ENCODE results near the gene CRLF2.

CRLF2 gene

DNA sequence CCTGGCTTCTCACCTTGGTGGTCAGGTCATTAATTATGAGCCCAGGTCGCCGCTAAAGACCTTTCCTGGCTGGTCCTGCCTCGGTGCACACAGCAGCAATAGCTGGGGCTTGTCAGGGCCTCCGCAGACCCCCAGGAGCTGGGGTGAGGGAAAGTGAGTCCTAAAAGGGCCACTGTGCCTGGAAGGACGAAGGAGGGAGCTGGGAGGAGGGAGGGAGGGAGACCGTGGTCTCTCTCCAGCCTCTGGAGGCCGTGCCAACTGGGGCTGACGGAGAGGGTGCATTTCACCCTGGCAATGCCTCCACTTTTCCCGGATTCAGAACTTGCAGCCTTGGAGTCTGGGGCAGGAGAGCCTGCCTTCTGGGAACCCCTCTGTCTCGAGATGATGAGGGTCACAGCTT lies 60.4 kb downstream of the CRLF2 start:
- DNase-seq (ENCODE audit: low read depth, low spot score): no peak
- in situ Hi-C loops (cut with HindIII; ENCODE audit: low sequenced_read_pairs): no loop called here
- H3K4me3 ChIP-seq (ENCODE audit: low read depth, low read length): no peak overlapping the region
- TF ChIP-seq, protein P1, sequence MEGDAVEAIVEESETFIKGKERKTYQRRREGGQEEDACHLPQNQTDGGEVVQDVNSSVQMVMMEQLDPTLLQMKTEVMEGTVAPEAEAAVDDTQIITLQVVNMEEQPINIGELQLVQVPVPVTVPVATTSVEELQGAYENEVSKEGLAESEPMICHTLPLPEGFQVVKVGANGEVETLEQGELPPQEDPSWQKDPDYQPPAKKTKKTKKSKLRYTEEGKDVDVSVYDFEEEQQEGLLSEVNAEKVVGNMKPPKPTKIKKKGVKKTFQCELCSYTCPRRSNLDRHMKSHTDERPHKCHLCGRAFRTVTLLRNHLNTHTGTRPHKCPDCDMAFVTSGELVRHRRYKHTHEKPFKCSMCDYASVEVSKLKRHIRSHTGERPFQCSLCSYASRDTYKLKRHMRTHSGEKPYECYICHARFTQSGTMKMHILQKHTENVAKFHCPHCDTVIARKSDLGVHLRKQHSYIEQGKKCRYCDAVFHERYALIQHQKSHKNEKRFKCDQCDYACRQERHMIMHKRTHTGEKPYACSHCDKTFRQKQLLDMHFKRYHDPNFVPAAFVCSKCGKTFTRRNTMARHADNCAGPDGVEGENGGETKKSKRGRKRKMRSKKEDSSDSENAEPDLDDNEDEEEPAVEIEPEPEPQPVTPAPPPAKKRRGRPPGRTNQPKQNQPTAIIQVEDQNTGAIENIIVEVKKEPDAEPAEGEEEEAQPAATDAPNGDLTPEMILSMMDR (IDR thresholded peaks at IDR 0.05; ENCODE audit: low read depth, low read length): no peak

DNA sequence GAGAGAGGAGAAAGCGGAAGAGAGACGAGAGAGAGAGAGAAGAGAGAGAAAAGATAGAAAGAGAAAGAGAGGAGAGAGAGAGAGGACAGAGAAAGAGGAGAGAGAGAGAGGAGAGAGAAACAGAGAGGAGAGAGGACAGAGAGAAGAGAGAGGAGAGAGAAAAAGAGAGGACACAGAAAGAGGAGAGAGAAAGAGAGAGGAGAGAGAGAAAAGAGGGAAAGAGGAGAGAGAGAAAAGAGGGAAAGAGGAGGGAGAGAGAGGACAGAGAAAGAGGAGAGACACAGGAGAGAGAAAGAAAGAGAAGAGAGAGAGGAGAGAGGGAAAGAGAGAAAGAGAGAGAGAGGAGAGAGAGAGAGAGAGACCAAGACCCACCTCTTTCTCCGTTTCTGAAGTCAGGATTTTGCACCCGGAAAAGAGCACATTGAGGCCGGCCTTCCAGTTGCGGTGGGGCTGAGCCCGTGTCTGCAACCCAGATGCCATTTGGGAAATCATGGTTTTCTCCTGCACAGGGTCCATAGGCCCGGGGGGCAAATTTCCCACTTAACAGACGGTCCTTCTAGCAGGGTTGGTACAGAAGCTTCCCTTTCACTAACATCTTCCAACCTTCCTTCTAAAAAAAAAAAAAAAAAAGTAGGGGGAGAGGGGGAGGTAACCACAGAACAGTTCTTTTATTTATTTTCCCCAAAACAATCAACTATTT lies 60.9 kb downstream of the CRLF2 start:
- no peak overlapping the region for H3K4me3 ChIP-seq (ENCODE audit: low read depth, low read length)
- in situ Hi-C loops (cut with HindIII; ENCODE audit: low sequenced_read_pairs): no loop called here
- TF ChIP-seq, protein P1 (IDR thresholded peaks at IDR 0.05; ENCODE audit: low read depth, low read length): no peak
- no peak for DNase-seq (ENCODE audit: low read depth, low spot score)

DNA sequence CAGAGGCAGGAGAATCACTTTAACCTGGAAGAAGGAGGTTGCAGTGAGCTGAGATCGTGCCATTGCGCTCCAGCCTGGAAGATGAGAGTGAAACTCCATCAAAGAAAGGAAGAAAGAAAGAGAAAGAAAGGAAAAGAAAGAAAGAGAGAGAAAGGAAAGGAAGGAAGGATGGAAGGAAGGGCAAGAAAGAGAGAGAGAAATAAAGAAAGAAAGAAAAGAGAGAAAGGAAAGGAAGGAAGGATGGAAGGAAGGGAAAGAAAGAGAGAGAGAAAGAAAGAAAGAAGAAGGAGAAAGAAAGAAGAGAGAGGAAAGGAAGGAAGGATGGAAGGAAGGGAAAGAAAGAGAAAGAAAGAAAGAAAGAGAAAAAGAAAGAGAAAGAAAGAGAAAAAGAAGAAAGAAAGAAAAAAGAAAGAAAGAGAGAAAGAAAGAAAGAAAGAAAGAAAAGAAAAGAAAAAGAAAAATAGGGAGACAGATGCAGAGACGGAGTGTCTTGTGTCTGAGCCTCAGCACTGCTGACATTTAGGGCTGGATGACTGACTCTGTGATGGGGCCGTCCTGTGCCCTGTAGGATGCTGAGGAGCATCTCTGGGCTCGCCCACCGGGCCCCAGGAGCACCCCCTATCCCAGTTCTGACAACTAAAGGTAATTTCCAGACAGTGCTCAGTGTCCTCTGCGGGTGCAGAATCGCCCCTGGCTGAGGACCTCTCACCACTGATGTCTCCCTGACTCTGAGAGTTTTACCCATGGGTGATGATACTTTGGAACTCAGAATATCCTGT lies 61.7 kb downstream of the CRLF2 start:
- in situ Hi-C loops (cut with HindIII; ENCODE audit: low sequenced_read_pairs): no loop called here
- DNase-seq (ENCODE audit: low read depth, low spot score): no peak
- no peak overlapping the region for H3K4me3 ChIP-seq (ENCODE audit: low read depth, low read length)
- TF ChIP-seq, protein P1 (IDR thresholded peaks at IDR 0.05; ENCODE audit: low read depth, low read length): no peak

DNA sequence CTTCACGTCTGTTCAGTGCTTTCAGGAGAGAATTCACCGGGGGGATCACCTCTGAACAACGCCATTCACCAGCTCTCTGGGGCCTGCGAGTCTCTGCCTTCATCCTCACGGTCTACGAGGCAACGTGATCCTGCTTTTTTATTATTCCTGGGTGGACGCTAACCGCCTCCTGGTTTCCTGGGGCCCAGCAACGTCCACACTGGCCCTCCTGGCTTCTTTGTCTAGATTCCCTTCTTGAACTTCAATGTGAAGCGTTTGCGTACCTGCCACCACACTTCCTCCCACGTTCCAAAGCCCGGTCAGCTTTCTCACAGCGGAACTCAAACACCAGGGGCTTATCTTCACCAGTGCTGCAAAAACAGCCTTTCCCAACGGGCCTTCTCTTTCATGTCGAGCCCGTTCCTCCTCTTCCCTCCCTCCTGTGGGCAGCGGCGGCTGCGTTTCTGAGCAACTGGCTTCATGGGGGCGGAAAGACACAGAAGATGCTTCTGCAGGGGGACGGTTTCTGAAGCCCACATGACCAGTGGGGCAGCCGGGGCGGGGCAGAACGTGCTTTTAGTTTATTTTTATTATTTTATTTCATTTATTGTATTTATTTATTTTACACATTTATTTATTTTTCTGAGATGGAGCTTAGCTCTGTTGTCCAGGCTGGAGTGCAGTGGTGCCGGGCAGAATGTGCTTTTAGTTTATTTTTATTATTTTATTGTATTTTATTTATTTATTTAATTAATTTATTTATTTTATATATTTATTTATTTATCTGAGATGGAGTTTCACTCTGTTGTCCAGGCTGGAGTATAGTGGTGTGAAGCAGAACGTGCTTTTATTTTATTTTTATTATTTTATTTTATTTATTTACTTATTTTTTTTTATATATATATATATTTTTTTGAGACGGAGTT lies 64.6 kb downstream of the CRLF2 start:
- H3K4me3 ChIP-seq (ENCODE audit: low read depth, low read length): no peak overlapping the region
- in situ Hi-C loops (cut with HindIII; ENCODE audit: low sequenced_read_pairs): no loop called here
- TF ChIP-seq, protein P1 (IDR thresholded peaks at IDR 0.05; ENCODE audit: low read depth, low read length): no peak
- DNase-seq (ENCODE audit: low read depth, low spot score): no peak

DNA sequence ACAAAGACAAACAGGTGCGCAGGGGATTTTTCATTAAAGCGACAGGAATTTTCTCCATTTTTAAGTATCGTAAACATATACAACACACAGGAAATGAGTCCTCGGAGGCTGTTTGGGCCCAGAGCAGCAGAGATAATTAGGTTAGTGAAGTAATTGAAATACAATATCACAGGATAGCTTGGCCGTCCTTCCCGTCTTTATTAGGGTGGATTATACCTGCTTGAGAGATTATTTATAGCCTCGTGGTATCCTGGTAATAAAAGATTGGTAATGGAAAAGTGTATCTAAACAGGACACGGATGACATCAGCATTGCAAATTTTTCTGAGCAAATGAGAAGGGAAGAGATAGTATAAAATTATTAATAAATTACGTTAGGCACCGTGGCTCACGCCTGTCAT lies 68.2 kb downstream of the CRLF2 start:
- TF ChIP-seq, protein P1 (IDR thresholded peaks at IDR 0.05; ENCODE audit: low read depth, low read length): no peak
- in situ Hi-C loops (cut with HindIII; ENCODE audit: low sequenced_read_pairs): no loop called here
- DNase-seq (ENCODE audit: low read depth, low spot score): no peak
- no peak overlapping the region for H3K4me3 ChIP-seq (ENCODE audit: low read depth, low read length)
